GM18511 (cell line): ENCODE results near the gene GFER.
A peak's percentile ranks its signal among the peaks of the same experiment; 100 is the strongest.
"Not testable (repeated sequence)": the region's sequence is repeated elsewhere in the genome, so short reads cannot be mapped to it uniquely, and the experiment has no call there.

ENCODE experiments used
- ATAC-seq: cut with Tn5 transposase; IDR thresholded peaks from one replicate; pipeline ENCODE4 v1.9.1; 2021; ENCODE audit warnings: mild to moderate bottlenecking, moderate library complexity; ENCODE audit not compliant: unreplicated experiment

The GFER gene

GRCh38 chr16:2004795-2005517 is 21.0 kb downstream of the GFER start:
- no peak for ATAC-seq

GRCh38 chr16:2005646-2006045 is 21.7 kb downstream of the GFER start:
- no peak for ATAC-seq

- ATAC-seq: no peak
These were observed 22.3 kb downstream of the GFER start for GRCh38 chr16:2006317-2006716.

- ATAC-seq: no peak
These were observed 23.3 kb downstream of the GFER start for GRCh38 chr16:2007081-2007836.

- no peak for ATAC-seq
These were observed 24.1 kb downstream of the GFER start for GRCh38 chr16:2008009-2008526.

- no peak for ATAC-seq
These were observed 24.7 kb downstream of the GFER start for GRCh38 chr16:2008631-2009163.

- ATAC-seq: peak; percentile 30
These were observed 25.2 kb downstream of the GFER start for GRCh38 chr16:2009164-2009711.

GRCh38 chr16:2009791-2010510 is 26.0 kb downstream of the GFER start, which contains the start of gene ZNF598:
TSS of gene ZNF598 (minus strand) at chr16:2009821.
- ATAC-seq: peak; percentile 92

- not testable (repeated sequence) for ATAC-seq
These were observed 27.7 kb downstream of the GFER start for GRCh38 chr16:2011726-2012125.

GRCh38 chr16:2013527-2013926 is 29.5 kb downstream of the GFER start:
- no peak for ATAC-seq

GRCh38 chr16:2015117-2015946 is 31.3 kb downstream of the GFER start:
- no peak for ATAC-seq

- no peak for ATAC-seq
These were observed 31.9 kb downstream of the GFER start for GRCh38 chr16:2015947-2016208.

- no peak for ATAC-seq
These were observed 32.5 kb downstream of the GFER start for GRCh38 chr16:2016407-2016922.

- ATAC-seq: no peak
These were observed 35.5 kb downstream of the GFER start, which contains the start of gene NPW for GRCh38 chr16:2019518-2019920. TSS of gene NPW (plus strand) at chr16:2019785.

- no peak for ATAC-seq
These were observed 36.2 kb downstream of the GFER start for GRCh38 chr16:2019921-2020831.

- peak; percentile 17 for ATAC-seq
These were observed 38.7 kb downstream of the GFER start for GRCh38 chr16:2022723-2023091.

- peak; percentile 78 for ATAC-seq
These were observed 39.4 kb downstream of the GFER start for GRCh38 chr16:2023092-2024031.

- no peak for ATAC-seq
These were observed 40.0 kb downstream of the GFER start for GRCh38 chr16:2024032-2024420.
